GM19467 (cell line): ENCODE measurements around the gene L3MBTL1.
"Not testable (repeated sequence)": the region's sequence is repeated elsewhere in the genome, so short reads cannot be mapped to it uniquely, and the experiment has no call there.

Source experiments
- ATAC-seq: cut with Tn5 transposase; IDR thresholded peaks from one replicate; pipeline ENCODE4 v1.9.1; 2021; ENCODE audit warnings: mild to moderate bottlenecking, moderate library complexity; ENCODE audit not compliant: unreplicated experiment

L3MBTL1 gene

GRCh38 chr20:43502021-43502420 lies 5.5 kb upstream of the L3MBTL1 start:
- not testable (repeated sequence) for ATAC-seq

DNA sequence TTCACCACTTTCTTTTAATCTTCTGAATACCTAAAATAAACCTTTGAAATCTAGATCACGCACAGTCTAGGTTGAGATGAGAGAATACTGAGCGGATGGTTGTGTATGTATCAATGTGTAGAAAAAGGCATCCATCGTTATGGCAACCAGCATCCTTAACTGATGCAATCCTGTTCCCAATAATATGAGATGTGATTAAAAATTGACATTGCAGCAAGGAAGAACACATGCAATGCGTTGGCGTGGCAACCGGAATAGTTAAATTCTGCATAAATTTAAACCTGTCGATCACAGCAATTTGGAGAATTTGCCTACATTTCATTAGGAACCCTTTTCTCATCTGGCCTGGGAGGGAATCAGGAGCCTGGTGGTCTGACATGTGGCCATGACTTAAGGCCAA lies 1.3 kb upstream of the L3MBTL1 start:
- ATAC-seq: no peak

DNA sequence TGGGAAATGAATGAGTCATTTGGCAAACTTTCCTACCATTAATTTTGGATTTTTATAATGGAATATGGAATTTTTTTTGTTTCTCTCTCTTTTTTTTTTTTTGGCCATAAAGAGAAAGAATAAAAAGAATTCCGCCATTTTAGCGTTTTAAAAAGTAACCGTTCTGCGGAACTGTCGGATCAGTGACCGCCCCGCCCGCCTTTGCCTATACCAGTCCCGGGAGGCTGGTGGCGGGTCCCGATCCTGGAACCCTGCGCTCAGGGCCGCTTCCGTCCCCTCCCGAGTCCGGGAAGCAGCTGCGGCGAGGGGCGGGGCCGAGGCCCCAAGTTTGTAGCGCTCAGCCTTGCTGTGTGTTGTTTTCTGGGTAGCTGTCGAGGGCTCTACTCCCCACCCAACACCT lies 609 bp downstream of the L3MBTL1 start:
- no peak for ATAC-seq

- no peak for ATAC-seq
Observed at GRCh38 chr20:43508604-43509040, 1.1 kb downstream of the L3MBTL1 start.

DNA sequence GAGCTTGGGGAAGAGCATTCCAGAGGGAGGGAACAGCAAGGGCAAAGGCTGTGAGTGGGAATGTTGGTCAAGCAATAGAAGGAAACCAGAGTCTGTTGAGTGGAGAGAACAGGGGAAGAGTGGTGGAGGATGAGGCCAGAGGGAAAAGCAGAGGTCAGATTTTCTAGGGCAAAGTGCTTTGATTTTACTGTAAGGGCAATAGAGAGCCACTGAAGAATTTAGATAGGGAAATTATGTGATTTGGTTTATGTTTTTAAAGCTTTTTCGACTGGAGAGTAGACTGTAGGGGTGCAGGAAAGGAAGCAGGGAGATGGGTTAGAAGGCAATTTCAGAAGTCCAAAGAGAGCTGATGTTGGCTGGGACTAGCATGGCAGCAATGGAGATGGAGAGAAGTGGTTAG lies 4.4 kb downstream of the L3MBTL1 start:
- no peak for ATAC-seq

DNA sequence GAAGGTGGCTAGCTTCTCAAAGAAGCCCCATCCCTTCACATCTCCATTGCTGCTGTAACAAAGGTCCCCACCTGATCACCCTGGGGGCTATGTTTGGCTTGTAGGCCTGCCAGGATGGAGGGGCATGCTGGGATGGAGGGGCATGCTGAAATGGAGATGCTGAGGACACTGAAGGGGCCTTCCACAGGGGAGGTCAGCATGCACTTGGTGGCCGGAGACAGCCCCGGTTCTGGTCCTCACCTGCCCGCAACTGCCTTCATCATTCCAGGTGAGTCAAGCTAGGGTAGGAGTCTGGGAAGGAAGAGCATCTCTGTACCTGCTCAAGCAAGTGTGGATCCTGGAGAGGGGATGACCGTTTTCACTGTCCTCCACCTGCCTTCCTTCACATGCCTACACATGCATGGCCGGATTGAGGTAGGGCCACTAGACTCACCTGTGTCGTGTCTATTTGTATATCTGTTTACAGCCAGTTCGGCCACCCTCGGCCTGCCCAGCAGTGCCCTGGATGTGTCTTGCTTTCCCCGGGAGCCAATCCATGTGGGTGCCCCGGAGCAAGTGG lies 6.0 kb downstream of the L3MBTL1 start:
- peak; percentile 3 for ATAC-seq

- peak; percentile 85 for ATAC-seq
Observed at GRCh38 chr20:43513931-43514647, 6.6 kb downstream of the L3MBTL1 start.

GRCh38 chr20:43514648-43514999 lies 7.1 kb downstream of the L3MBTL1 start:
- ATAC-seq: peak; percentile 10

- ATAC-seq: no peak
Observed at GRCh38 chr20:43515628-43516027, 8.1 kb downstream of the L3MBTL1 start.

- ATAC-seq: no peak
Observed at GRCh38 chr20:43516251-43516824, 8.8 kb downstream of the L3MBTL1 start.

- ATAC-seq: no peak
Observed at GRCh38 chr20:43520074-43520630, 12.7 kb downstream of the L3MBTL1 start.

DNA sequence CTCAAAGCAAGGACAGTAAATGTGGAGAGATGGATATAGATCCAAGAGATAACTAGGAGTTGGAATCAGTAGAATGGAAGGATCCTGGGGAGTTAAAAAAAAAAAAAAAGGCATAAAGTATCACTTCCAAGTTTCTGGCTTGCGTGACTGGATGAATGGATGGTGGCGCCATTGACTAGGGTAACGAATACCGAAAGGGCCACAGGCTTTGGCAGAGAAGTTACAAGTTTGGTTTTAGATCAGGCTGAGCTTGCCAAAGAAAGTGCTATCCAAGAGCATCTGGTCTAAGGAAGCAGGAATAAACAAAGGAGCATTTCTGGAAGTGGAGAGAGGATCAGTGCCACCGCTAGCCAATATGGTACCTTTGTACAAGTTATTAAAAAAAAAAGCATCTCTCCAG lies 17.5 kb downstream of the L3MBTL1 start:
- no peak for ATAC-seq

- no peak for ATAC-seq
Observed at GRCh38 chr20:43528258-43528875, 20.9 kb downstream of the L3MBTL1 start.

DNA sequence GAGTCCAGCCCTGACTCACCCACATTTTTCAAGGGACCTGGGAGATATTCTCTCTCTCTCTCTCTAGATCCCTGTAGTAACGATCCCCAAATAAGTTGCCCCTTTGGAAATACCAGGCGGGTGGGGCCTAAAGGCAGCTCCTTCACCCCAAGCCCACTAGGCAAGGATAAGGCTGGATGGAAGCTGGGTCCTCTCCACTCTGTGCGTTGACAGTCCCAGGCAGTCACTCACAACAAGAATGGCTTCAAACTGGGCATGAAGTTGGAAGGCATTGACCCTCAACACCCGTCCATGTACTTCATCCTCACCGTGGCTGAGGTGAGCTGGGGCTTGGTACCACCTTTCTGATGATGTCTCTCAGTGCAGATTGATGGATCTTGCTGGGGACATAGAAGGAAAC lies 21.6 kb downstream of the L3MBTL1 start:
- no peak for ATAC-seq

DNA sequence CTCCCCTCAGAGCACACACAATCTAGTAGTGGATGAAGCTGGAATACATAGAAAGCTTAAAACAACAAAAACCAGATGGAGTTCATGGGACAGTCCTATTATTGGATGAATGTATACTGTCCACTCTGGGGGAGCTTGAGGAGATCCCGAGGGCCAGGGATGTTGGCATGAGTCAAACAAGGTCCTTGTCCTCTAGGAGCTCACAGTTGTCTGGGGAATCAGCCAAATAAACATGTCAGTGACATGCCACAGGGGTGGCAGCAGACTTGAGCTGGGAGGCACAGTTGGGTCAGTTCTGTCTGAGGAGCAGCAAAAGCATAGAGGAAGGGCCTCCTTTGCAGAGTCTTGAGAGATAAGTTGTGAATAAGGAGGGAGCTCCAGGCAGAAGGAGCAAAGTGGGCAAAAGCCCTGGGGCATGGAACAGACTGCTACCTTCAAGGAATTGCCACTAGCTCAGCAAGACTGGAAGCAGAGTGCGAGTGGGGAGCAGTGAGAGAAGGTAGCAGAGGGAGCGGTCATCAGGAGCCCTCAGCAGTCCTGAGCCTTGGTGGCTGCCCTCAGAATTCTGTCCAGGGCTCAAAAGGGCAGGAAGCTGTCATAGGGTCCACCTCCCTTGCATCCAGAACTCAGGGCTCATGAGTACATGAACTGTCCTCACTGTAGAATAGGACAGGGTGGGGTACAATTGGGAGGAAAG lies 22.1 kb downstream of the L3MBTL1 start:
- ATAC-seq: no peak

DNA sequence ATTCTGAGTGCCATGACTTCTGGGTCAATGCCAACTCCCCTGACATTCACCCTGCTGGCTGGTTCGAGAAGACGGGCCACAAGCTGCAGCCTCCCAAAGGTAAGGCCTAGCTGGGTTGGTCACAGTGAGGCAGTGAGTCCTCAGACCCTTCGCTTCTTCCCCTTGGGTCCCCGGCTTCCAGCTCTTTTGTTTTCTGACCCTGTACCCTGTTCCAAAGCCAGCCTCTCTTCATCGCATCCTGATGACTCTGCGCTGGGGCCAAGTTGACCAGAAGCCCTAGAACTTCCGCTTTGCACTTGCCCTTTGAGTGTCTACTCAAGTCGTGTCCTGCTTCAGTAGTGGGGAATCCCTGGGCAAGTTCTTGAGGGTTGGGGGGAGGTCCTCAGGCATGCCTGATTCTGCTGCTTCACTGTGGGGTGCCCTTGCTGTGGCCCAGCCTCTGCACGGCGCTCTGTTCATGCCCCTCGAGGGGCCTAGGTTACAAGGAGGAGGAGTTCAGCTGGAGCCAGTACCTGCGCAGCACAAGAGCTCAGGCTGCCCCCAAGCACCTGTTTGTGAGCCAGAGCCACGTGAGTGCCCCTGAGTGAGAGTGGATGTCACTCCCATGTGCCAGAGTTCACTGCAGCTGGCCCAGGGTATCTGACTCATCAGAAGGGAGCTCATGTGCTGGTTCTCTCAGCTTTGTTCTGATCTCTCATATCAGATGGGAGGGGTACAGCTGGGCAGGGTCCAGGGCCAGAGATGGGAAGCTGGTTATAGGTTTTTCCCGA lies 23.0 kb downstream of the L3MBTL1 start:
- ATAC-seq: no peak

GRCh38 chr20:43531091-43531443 lies 23.6 kb downstream of the L3MBTL1 start:
- ATAC-seq: no peak

DNA sequence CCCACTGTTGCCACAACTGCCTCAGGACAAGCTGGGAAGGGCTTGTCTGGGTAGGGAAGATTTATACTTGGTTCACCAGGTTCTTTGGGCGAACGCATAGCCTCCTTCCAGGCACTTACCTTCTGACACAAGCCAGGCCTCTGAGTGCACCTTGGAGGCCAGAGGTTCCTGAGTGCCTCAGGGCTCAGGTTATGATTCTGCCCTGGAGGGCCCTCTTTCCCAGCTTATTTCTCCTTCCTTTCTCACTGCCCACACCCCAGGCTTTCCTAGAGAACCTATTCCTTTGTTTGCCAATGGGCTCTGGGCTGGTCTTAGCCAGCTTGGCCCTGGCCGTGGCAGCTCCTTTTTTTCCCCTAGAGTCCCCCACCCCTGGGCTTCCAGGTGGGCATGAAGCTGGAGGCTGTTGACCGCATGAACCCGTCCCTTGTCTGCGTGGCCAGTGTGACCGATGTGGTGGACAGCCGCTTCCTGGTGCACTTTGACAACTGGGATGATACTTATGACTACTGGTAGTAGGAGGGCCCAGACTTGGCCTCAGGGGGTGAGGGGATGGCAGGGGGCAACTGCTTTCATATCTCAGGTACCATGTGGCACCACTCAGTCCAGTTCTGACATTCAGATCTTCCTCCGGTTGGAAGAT lies 25.0 kb downstream of the L3MBTL1 start:
- no peak for ATAC-seq

DNA sequence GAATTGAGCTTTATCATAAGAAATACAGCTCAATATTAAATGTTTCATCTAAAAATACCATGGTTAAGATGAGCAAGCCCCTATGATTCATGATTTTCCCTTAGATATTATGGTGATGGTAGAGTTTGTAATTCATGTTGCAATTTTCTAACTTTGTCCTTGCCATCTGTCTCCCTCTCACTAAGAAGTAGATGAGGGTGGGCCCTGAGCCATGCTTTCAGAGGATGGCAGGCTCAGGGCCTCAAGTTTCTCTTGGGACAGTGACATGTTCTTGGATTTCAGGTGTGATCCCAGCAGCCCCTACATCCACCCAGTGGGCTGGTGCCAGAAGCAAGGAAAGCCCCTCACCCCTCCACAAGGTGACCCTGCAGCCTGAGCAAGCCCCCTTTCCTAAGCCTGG lies 25.6 kb downstream of the L3MBTL1 start:
- no peak for ATAC-seq

- ATAC-seq: no peak
Observed at GRCh38 chr20:43534016-43534415, 26.5 kb downstream of the L3MBTL1 start.
